Daoy (cell line): ENCODE results near the gene NIPAL1. TPM values are rescaled to one million over a fixed set of nuclear protein-coding genes. Genes with fewer than 3 reads are reported as not detected.
A peak's percentile ranks its signal among the peaks of the same experiment; 100 is the strongest.

Experiments used
- DNase-seq: peaks from one replicate; pipeline ENCODE4 v3.0.0-alpha.2; 2015; ENCODE audit warnings: low read depth
- total RNA-seq: library from RNA; depleted of rRNA; stranded (reverse); fragments of >200 nt; shearing (Covaris generic); gene quantifications from 2 replicates; pipeline ENCODE4 v1.2.3, GENCODE V29; 2014

Gene NIPAL1
- total RNA-seq, 1 experiment from 2014 or later, result 3.0 TPM

GRCh38 chr4:48025005-48025404 lies 8.4 kb downstream of the NIPAL1 start:
- no peak for DNase-seq

- DNase-seq, result no peak
These were observed 11.1 kb downstream of the NIPAL1 start for GRCh38 chr4:48027653-48028052.

GRCh38 chr4:48028696-48029095 lies 12.1 kb downstream of the NIPAL1 start:
- no peak for DNase-seq

GRCh38 chr4:48030470-48030869 lies 13.9 kb downstream of the NIPAL1 start:
- no peak for DNase-seq

- DNase-seq, result peak; percentile 22
These were observed 15.4 kb downstream of the NIPAL1 start for GRCh38 chr4:48031802-48032525.

- DNase-seq, result no peak
These were observed 16.1 kb downstream of the NIPAL1 start for GRCh38 chr4:48032721-48033120.

- no peak for DNase-seq
These were observed 16.8 kb downstream of the NIPAL1 start for GRCh38 chr4:48033412-48033811.

- peak; percentile 44 for DNase-seq
These were observed 17.3 kb downstream of the NIPAL1 start for GRCh38 chr4:48033825-48034413.

- DNase-seq, result no peak
These were observed 19.4 kb downstream of the NIPAL1 start for GRCh38 chr4:48035952-48036351.

GRCh38 chr4:48037117-48037462 lies 20.5 kb downstream of the NIPAL1 start:
- DNase-seq, result no peak

- DNase-seq, result no peak
These were observed 22.1 kb downstream of the NIPAL1 start for GRCh38 chr4:48038666-48039065.

GRCh38 chr4:48039561-48039960 lies 23.0 kb downstream of the NIPAL1 start:
- DNase-seq, result no peak

GRCh38 chr4:48041535-48042137 lies 25.1 kb downstream of the NIPAL1 start:
- DNase-seq, result no peak

- DNase-seq, result no peak
These were observed 26.4 kb downstream of the NIPAL1 start for GRCh38 chr4:48042979-48043461.

GRCh38 chr4:48043504-48043903 lies 26.9 kb downstream of the NIPAL1 start:
- no peak for DNase-seq

GRCh38 chr4:48044298-48044697 lies 27.7 kb downstream of the NIPAL1 start:
- no peak for DNase-seq

- no peak for DNase-seq
These were observed 29.5 kb downstream of the NIPAL1 start for GRCh38 chr4:48046059-48046458.

GRCh38 chr4:48047421-48047844 lies 30.9 kb downstream of the NIPAL1 start:
- peak; percentile 41 for DNase-seq

GRCh38 chr4:48047896-48048295 lies 31.3 kb downstream of the NIPAL1 start:
- no peak for DNase-seq

GRCh38 chr4:48049483-48049882 lies 32.9 kb downstream of the NIPAL1 start:
- DNase-seq, result no peak

GRCh38 chr4:48051078-48051477 lies 34.5 kb downstream of the NIPAL1 start:
- DNase-seq, result no peak

GRCh38 chr4:48058617-48059530 lies 42.3 kb downstream of the NIPAL1 start:
- no peak for DNase-seq
